ENCODE data around the gene TANK.
"Not testable (repeated sequence)": the region's sequence is repeated elsewhere in the genome, so short reads cannot be mapped to it uniquely, and the experiment has no call there.

Gene TANK

DNA sequence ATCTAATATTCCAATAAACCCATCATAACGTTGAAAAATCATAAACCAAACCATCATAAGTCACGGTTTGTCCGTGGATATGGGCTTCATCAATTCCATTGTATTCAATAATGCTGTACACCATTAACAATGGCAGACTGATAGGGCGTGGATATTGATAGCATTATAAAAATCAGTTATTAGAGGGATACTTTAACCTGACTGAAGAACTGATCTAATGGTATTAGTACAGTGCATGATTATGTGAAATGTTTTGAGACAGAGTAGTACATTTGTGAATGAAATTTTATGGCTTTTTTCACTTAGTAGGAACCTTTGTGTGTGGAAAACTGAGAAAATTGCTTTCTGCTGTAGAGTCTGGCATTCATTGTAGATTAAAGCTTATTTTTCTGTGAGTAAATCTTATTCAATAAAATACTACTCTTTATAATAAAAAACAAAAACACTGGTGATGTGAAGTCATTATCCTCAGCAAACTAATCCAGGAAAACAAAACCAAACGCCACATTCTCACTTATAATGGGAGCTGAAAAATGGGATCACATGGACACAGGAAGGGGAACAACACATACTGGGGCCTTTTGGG is 119.1 kb downstream of the TANK start:
- not testable (repeated sequence) for DNase-seq

DNA sequence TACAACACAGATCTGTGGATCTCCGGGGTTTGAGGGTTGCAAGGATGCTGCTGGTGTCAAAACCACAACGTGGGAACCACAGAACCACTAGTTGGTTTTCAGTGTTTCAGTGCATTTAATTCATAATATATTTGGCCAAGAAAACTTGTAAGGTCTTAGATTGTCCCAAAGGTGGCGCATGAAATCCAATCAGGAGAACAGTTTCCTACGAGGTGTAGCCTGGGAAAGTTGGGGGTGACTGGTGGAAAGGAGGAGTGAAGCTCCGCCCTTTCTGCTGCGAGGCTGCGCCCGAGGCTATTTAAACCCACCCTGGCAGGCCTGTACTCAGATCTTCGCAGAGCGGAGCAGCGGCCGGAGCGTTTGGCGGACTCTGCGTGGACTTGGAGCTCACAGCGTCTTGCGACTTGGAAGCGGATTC is 120.7 kb downstream of the TANK start:
- not testable (repeated sequence) for DNase-seq

DNA sequence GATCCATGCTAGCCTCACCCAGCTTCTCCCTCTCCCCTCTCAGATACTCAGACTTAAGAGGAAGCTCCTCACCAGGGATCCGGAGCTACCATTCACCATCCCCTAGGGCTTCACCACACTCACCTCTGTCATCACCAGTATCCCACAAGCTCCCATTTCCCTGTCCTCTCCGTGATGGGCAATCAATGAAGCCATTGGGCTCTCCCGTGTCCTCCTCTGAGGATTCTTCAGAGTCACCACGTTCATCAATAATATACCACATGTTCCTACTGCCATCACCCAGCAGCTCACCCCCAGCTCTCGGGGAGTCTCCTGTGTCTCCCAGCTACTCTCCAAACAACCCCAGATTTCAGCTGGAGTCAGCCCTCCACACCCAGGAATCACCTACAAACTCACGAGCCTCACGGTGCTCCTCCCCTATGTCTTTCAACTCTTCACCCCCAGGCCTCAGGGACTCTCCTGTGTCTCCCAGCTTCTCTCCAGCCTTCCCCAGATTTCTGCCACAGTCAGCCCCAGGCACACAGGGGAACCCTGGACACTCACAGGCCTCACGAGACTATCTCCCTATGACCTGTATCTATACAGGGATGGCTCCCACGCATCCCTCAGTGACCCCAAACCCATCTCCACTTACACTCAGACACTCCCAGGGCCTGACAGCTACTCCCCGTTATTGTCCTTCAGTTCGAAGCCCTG is 121.5 kb downstream of the TANK start:
- not testable (repeated sequence) for DNase-seq

DNA sequence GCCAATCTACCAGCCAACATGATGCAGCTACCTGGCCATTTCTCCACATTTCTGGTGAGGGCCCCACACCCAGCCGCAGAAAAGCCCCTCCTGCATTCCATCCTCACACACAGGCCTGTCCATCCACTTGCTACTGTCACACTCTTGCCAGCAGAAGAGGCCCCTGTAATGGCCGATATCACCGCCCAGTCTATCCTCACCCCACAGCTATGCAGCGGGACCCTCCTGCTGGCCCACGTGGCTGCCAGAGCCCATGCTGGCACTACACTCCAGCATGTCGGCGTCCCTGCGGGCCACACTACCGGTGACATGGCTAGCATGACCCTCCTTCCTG is 122.0 kb downstream of the TANK start:
- not testable (repeated sequence) for DNase-seq

DNA sequence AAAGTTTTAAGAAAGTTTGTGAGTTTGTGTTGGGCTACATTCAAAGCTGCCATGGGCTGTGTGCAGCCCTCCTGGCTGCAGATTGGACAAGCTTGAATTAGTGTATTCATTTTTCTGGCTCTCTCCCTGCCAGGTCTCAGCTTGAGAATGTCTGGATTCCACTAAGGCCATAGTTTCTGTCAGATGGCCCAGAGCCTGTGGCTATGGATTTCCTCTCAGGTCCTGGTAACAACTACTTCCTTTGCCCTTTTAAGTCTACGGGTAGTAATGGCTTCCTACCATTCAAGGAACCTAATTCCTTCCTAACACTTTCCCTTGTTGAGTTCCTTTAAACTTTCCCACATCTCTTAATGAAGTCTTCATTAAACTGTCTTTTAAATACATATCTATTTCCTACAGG is 123.7 kb downstream of the TANK start:
- DNase-seq, result no peak

All from SW 1271 (cell line).